Spleen (tissue), 11 donors: ENCODE measurements around the gene FHIP1A. TPM values are rescaled to one million over a fixed set of nuclear protein-coding genes. Genes with fewer than 3 reads are reported as not detected.

Experiments used
- DNase-seq: peaks from one replicate; pipeline ENCODE4 v3.0.0-alpha.2; 2020
- H3K27ac ChIP-seq, 8 donors: fragments of 200-600 bp; sonication (generic) in 7 of 8; 1 replicate in 4 of 8; 2 replicates in 4 of 8; pipeline versions ENCODE4 v1.5.0 to v1.8.0; 2016 to 2021; ENCODE audit warnings: inconsistent platforms in 4 of 8, mild to moderate bottlenecking in 4 of 8, moderate library complexity in 1 of 8
- H3K27me3 ChIP-seq, 7 donors: fragments of 200-600 bp; sonication (generic) in 6 of 7; replicated peaks in 1 of 7; 1 replicate in 4 of 7; 2 replicates in 3 of 7; pipeline versions ENCODE4 v1.5.0 to v1.8.0; 2016 to 2021; ENCODE audit warnings: inconsistent platforms in 3 of 7, mild to moderate bottlenecking in 1 of 7
- H3K36me3 ChIP-seq, 6 donors: fragments of 200-600 bp; sonication (generic) in 5 of 6; 1 replicate in 4 of 6; 2 replicates in 2 of 6; pipeline versions ENCODE4 v1.5.0 to v1.8.0; 2016 to 2021; ENCODE audit warnings: inconsistent platforms in 2 of 6
- H3K4me1 ChIP-seq, 6 donors: fragments of 200-600 bp; sonication (generic) in 5 of 6; 1 replicate in 3 of 6; 2 replicates in 3 of 6; pipeline versions ENCODE4 v1.5.0 to v1.8.0; 2016 to 2021; ENCODE audit warnings: inconsistent platforms in 3 of 6
- H3K4me3 ChIP-seq, 8 donors: fragments of 200-600 bp; sonication (generic) in 7 of 8; 1 replicate in 4 of 8; 2 replicates in 4 of 8; pipeline versions ENCODE4 v1.5.0 to v1.8.0; 2016 to 2021; ENCODE audit warnings: inconsistent platforms in 4 of 8, mild to moderate bottlenecking in 4 of 8, moderate library complexity in 2 of 8
- H3K9me3 ChIP-seq, 8 donors: fragments of 200-600 bp; sonication (generic) in 7 of 8; 1 replicate in 4 of 8; 2 replicates in 4 of 8; pipeline versions ENCODE4 v1.5.0 to v1.8.0; 2016 to 2021; ENCODE audit warnings: inconsistent platforms in 4 of 8
- POLR2A ChIP-seq, 3 donors: fragments of 450-650 bp; IDR thresholded peaks; one replicate each; pipeline ENCODE4 v1.5.1; 2017; ENCODE audit warnings: antibody characterized with exemption in 3 of 3, mild to moderate bottlenecking in 1 of 3
- POLR2AphosphoS5 ChIP-seq, 3 donors: sonication (generic); formaldehyde crosslinking; IDR thresholded peaks; one replicate each; pipeline ENCODE4 v1.5.1; 2017; ENCODE audit warnings: antibody characterized with exemption in 3 of 3
- WGBS, 5 donors: extraction: QIAGEN DNeasy Blood & Tissue Kit in 3 of 5; methylation state at CpG; one replicate each; pipeline versions ENCODE4 v1.1.5 to v1.1.7; 2013 to 2018; 5-methylcytosine and 5-hydroxymethylcytosine counted together
- intact Hi-C: fragments of 100-400 bp; cut with DNase I; formaldehyde crosslinking; loops from one replicate; pipeline ENCODE4 v1.15.0; 2023; ENCODE audit warnings: low total_unique reads
- polyA plus RNA-seq, 3 donors: library from polyadenylated mRNA; stranded (reverse); fragments of 200-250 nt; gene quantifications; one replicate each; pipeline ENCODE4 v1.2.1, GENCODE V29; 2013
- total RNA-seq, 7 donors: library from RNA; depleted of rRNA in 3 of 7; stranded (reverse); fragments of >200 nt in 3 of 7; fragmentation: NEBNext Ultra II Directional in 4 of 7; extraction: Animal tissue kit (Norgen Biotek cat#: 25700) in 4 of 7; gene quantifications; one replicate each; pipeline versions ENCODE4 v1.1.0 to v1.2.1, GENCODE V29; 2016 to 2021
- TF ChIP-seq, protein P1 (sequence below), 11 experiments: fragments of 200-600 bp in 7 of 11; fragments of 450-650 bp in 4 of 11; sonication (generic) in 4 of 11; IDR thresholded peaks in 8 of 11; conservative IDR thresholded peaks in 3 of 11; 1 replicate in 7 of 11; 2 replicates in 4 of 11; pipeline versions ENCODE4 v1.4.0 to v1.8.0; 2016 to 2021; ENCODE audit warnings: antibody characterized with exemption in 11 of 11, inconsistent platforms in 4 of 11, mild to moderate bottlenecking in 1 of 11
- donor health status: healthy with polysubstance abuse.
- donor health status: DM: no; HTN: no; CAD: no; lungs with moderate emphysema.
- donor health status: DM: no; HTN: no; CAD: no.
- donor health status: Bipolar disorder and iron deficiency.
- donor health status: healthy.
- donor health status: DM: no; HTN: no; CAD: no.
- donor health status: DM: yes; HTN: yes; CAD: no.

FHIP1A gene
- total and polyA plus RNA-seq, 10 donors = 0.07 to 4.8 (median 1.9) TPM; not detected in 1

DNA sequence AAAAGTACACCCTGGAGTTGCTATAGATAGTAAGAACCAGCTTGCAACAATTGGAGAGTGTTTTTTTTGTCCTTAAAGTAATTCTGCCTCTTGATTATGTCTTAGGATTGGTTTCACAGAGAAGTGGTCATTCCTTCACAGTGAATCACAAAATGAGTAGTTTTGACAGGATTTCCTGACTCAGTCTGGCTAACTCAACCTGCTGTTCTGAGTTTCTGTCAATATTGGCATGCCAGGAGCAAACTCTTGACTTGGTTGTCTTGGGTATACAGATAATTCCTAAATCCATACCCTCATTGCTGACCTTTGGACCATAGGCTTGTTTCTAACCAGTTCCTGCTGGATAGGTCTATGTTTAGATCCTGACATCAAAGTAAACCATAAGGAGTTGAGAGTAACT, 9.4 kb downstream of the FHIP1A start:
- no peak for TF ChIP-seq POLR2AphosphoS5 (IDR thresholded peaks at IDR 0.05)
- TF ChIP-seq POLR2A (IDR thresholded peaks at IDR 0.05) = no peak
- TF ChIP-seq, protein P1, sequence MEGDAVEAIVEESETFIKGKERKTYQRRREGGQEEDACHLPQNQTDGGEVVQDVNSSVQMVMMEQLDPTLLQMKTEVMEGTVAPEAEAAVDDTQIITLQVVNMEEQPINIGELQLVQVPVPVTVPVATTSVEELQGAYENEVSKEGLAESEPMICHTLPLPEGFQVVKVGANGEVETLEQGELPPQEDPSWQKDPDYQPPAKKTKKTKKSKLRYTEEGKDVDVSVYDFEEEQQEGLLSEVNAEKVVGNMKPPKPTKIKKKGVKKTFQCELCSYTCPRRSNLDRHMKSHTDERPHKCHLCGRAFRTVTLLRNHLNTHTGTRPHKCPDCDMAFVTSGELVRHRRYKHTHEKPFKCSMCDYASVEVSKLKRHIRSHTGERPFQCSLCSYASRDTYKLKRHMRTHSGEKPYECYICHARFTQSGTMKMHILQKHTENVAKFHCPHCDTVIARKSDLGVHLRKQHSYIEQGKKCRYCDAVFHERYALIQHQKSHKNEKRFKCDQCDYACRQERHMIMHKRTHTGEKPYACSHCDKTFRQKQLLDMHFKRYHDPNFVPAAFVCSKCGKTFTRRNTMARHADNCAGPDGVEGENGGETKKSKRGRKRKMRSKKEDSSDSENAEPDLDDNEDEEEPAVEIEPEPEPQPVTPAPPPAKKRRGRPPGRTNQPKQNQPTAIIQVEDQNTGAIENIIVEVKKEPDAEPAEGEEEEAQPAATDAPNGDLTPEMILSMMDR (IDR thresholded peaks at IDR 0.05 in 8 of 11, conservative IDR thresholded peaks at IDR 0.05 in 3 of 11) = no peak
- DNase-seq = no peak
- H3K4me1 ChIP-seq = no peaks in the 10 kb centered on the region
- peaks cover 0 to 4% (median 0%) of the 10 kb centered on the region in 7 donors for H3K27me3 ChIP-seq
- no peak overlapping the region for H3K27ac ChIP-seq
- intact Hi-C loops = no loop called here
- H3K4me3 ChIP-seq = no peak overlapping the region
- H3K36me3 ChIP-seq = no peaks in the 10 kb centered on the region
- H3K9me3 ChIP-seq = no peaks in the 10 kb centered on the region

DNA sequence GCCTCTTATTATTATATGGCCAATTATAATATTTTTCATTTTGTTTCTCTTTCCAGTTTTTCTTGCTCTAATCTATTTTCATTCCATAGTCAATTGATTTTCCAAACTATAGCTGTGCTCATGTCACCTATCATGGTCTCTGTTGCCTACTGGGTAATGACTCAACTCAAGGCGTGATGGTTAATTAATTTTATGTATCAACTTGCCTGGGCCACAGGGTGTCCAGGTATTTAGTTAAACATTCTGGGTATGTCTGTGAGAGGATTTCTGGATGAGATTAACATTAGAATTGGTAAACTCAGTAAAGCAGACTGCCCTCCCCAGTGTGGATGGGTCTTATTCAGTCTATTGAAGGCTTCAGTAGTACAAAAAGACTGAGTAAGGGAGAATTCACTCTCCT, 9.9 kb downstream of the FHIP1A start:
- TF ChIP-seq POLR2A (IDR thresholded peaks at IDR 0.05) (no peak), POLR2AphosphoS5 (IDR thresholded peaks at IDR 0.05) (no peak)
- TF ChIP-seq, protein P1 (IDR thresholded peaks at IDR 0.05 in 8 of 11, conservative IDR thresholded peaks at IDR 0.05 in 3 of 11) = no peak
- no peaks in the 10 kb centered on the region for H3K4me1 ChIP-seq

DNA sequence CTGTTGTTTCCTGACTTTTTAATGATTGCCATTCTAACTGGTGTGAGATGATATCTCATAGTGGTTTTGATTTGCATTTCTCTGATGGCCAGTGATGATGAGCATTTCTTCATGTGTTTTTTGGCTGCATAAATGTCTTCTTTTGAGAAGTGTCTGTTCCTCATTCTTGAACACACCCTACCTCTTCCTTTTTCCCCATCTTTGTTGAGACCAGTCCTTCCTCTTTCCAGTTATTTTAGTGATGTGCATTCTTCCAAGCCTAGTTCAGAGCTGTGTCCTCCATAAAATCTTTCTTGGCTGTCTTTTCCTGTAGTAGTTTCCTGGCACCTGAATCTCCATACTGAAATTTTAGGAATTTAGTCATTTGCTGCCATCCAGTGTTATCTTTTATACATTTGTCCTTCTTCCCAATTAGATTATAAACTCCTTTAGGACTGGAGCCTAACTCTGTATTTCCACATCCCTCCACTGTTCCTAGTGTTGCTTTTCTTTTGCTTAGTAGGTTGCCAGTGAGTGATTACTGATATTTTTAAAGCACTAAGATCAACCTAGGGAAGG, 11.4 kb downstream of the FHIP1A start:
- no peaks in the 10 kb centered on the region for H3K36me3 ChIP-seq
- TF ChIP-seq, protein P1 (IDR thresholded peaks at IDR 0.05 in 8 of 11, conservative IDR thresholded peaks at IDR 0.05 in 3 of 11) = no peak
- no peak for TF ChIP-seq POLR2A (IDR thresholded peaks at IDR 0.05)
- TF ChIP-seq POLR2AphosphoS5 (IDR thresholded peaks at IDR 0.05) = no peak
- no peak overlapping the region for H3K4me3 ChIP-seq
- H3K27ac ChIP-seq = no peak overlapping the region
- no peaks in the 10 kb centered on the region for H3K9me3 ChIP-seq
- H3K4me1 ChIP-seq = no peaks in the 10 kb centered on the region
- intact Hi-C loops = no loop called here
- H3K27me3 ChIP-seq = peaks cover 0 to 4% (median 0%) of the 10 kb centered on the region in 7 donors
- DNase-seq = no peak

More for the DNA sequence above, 9.9 kb downstream of the FHIP1A start:
- H3K27me3 ChIP-seq = peaks cover 0 to 4% (median 0%) of the 10 kb centered on the region in 7 donors
- H3K4me3 ChIP-seq = no peak overlapping the region
- no peak for DNase-seq
- intact Hi-C loops = no loop called here
- no peaks in the 10 kb centered on the region for H3K9me3 ChIP-seq
- WGBS, 5 donors = 94 to 100% (median 97%) methylated on average over 1 of the region's 1 CpG
- no peak overlapping the region for H3K27ac ChIP-seq
- H3K36me3 ChIP-seq = no peaks in the 10 kb centered on the region

GRCh38 chr4:151422854-151423253, 13.9 kb downstream of the FHIP1A start:
- intact Hi-C loops = no loop called here
- TF ChIP-seq, protein P1 (IDR thresholded peaks at IDR 0.05 in 8 of 11, conservative IDR thresholded peaks at IDR 0.05 in 3 of 11) = no peak
- TF ChIP-seq POLR2A (IDR thresholded peaks at IDR 0.05) = no peak
- TF ChIP-seq POLR2AphosphoS5 (IDR thresholded peaks at IDR 0.05) = no peak
- no peak for DNase-seq
- Histone ChIP-seq H3K4me3 (no peak overlapping the region), H3K36me3 (no peaks in the 10 kb centered on the region), H3K4me1 (no peaks in the 10 kb centered on the region), H3K27ac (no peak overlapping the region), H3K27me3 (peaks cover 0 to 4% (median 0%) of the 10 kb centered on the region in 7 donors), H3K9me3 (no peaks in the 10 kb centered on the region)
- WGBS, 5 donors = 77 to 87% (median 82%) methylated on average over 3 of the region's 3 CpGs
